ENCODE data around the gene ARHGAP33.

The ARHGAP33 gene

DNA sequence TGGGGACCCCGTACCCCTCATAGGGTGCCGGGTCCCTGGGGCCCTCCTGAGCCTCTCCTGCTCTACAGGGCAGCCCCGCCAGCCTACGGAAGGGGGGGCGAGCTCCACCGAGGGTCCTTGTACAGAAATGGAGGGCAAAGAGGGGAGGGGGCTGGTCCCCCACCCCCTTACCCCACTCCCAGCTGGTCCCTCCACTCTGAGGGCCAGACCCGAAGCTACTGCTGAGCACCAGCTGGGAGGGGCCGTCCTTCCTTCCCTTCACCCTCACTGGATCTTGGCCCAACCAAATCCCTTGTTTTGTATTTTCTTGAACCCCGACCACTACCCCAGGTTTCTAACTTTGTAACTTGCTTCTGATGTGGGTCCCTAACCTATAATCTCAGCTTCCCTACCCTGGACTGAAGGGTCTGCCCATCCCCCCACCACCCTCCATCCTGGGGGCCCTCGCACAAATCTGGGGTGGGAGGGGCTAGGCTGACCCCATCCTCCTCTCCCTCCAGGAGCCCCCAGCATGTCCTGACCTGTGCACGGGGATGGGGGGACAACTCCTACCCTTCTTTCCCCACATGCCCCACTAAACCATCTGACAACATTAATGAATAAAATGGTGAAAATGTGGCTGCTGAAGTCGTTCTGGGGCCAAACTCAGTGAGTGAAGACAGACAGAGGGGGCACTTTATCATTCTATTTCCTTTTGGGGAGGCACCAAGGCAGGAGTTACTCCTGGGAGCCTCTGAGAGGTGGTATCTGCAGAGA is 13.0 kb downstream of the ARHGAP33 start:
- no peaks in the 10 kb centered on the region for H3K9me3 ChIP-seq
- H3K27me3 ChIP-seq, result no peaks in the 10 kb centered on the region
- no peak for TF ChIP-seq CTCF (IDR thresholded peaks at IDR 0.05)
- no peak overlapping the region for H3K4me3 ChIP-seq (ENCODE audit: low read depth in 1 of 2, low read length in 1 of 2)
- no peaks in the 10 kb centered on the region for H3K4me1 ChIP-seq (ENCODE audit: control insufficient read depth in 1 of 2, insufficient read depth in 1 of 2, low read depth in 1 of 2, low read length in 1 of 2)
- H3K27ac ChIP-seq, result no peak overlapping the region
- H3K36me3 ChIP-seq, result peaks cover 52% of the 10 kb centered on the region

DNA sequence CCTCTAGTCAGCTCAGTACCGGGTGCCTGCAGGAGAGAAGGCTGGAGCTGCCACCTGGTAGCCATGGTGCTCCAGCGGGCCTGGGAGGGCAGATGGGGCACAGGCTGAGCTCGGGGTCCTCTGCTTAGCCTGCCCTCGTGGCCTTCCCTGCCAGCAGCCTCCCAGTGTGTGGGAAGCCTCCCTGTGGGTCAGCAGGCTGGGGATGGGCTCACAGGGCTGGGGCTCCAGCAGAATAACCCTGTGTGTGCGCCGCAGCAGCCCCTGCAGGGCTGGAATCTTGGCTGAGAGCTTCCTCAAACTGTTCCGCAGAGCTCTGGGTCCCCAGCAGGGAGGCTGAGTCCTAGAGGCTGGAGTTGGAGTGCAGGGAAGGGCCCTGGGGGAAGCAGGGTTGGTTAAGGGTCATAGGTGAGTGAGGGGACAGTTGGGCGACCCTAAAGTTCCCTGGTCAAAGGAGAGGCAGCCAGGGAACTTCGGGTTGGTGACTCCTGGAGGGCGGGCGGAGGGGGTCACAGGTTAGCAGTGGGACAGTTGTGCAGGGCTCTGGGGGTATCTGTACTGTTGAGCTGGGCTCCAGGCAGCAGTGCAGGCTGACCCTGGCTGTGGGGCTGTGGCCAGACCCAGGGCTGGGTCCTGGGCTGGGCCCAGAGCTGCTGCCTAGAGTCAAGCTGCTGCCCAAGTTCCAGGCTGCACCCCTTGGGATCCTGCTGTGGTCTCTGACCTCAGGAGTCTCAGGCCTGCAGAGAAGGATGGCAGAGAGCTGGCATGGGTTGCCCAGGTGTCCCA is 14.0 kb downstream of the ARHGAP33 start:
- Histone ChIP-seq H3K9me3 (no peaks in the 10 kb centered on the region), H3K27me3 (no peaks in the 10 kb centered on the region), H3K36me3 (peaks cover 42% of the 10 kb centered on the region), H3K4me1 (ENCODE audit: control insufficient read depth in 1 of 2, insufficient read depth in 1 of 2, low read depth in 1 of 2, low read length in 1 of 2) (no peaks in the 10 kb centered on the region), H3K4me3 (ENCODE audit: low read depth in 1 of 2, low read length in 1 of 2) (no peak overlapping the region), H3K27ac (no peak overlapping the region)
- no peak for TF ChIP-seq CTCF (IDR thresholded peaks at IDR 0.05)

DNA sequence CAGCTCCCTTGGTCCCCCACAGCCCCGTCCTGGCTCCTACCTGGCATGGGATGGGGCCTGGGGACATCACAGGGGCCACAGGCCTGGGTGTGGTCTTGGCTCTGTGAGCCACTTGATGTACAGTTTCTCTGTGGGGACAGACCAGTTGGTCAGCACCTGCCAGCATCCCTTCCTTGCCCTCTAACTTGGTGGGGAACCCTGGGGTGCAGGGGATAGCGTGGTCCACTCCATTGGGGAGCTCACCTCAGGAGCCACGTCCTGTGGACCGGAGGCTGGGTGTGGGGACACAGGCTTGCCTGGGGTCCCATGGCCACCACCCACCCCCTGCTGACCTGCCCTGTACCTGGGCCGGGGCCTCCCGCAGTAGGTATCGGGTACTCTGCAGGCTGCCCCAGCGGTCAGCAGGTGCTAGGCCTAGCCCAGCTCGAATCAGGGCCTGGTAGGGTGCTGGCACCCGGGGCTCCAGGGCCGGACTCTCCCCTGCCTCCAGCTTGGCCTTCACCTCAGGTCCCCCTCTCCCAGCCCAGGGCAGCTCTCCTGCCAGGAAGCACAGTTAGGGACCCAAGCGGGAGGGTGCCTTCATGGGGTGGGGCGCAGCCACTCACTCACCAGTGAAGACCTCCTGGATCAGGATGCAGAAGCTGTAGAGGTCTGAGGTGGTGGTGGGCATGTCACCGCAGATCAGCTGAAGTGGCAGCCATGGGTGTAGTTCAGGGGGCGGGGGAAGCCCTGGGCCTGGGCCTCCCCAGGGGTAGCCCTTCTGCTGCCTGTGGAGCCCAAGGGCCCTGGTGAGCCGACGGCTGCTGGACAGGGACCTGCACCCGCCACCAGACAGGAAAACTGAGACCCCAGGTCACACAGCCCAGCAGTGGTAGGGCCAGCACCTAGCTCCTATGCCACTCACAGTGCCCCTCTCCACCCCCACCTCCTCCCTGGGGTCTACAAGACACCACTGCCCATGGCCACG is 14.9 kb downstream of the ARHGAP33 start:
- H3K4me1 ChIP-seq (ENCODE audit: control insufficient read depth in 1 of 2, insufficient read depth in 1 of 2, low read depth in 1 of 2, low read length in 1 of 2), result no peaks in the 10 kb centered on the region
- H3K36me3 ChIP-seq, result peaks cover 34% of the 10 kb centered on the region
- no peaks in the 10 kb centered on the region for H3K9me3 ChIP-seq
- H3K27me3 ChIP-seq, result peaks cover 8% of the 10 kb centered on the region
- no peak overlapping the region for H3K4me3 ChIP-seq (ENCODE audit: low read depth in 1 of 2, low read length in 1 of 2)
- H3K27ac ChIP-seq, result no peak overlapping the region
- TF ChIP-seq CTCF (IDR thresholded peaks at IDR 0.05), result no peak

DNA sequence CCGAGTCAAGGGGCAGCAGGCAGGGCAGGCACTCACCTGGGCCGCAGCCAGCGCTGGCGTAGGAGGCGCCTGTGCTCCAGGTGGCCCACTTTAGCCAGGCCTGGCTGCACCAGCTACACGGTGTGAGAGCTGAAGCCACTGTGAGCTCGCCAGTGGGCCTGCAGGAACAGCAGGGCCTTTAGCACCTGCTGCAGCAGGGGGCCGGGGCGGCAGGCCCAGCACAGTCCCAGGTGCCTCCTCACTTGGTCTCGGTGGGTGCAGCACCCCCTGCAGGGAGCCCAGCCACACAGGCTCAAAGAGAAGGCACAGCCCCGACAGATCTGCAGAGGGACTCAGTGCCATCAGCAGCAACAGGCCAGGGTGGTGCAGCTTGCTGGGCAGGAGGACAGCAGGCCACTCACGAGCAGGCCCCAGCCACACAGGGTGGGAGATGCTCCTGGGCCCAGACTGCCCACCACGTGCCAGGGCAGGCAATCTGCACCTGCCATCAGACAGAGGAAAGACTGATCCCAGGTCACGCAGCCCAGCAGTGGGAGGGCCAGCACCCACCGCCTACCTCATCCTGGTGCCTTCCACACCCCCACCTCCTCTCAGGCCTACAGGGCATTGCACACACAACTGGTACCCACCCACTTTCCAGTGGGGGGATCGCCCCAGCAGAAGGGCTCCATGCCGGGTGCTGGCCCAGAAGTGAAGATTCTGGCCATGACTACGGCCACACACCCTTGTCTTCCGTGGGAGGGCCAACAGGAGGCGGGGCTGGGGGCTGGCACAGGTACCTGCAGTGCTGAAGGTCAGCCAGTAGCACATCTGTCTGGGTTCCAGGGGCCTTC is 15.8 kb downstream of the ARHGAP33 start:
- no peaks in the 10 kb centered on the region for H3K9me3 ChIP-seq
- H3K4me1 ChIP-seq (ENCODE audit: control insufficient read depth in 1 of 2, insufficient read depth in 1 of 2, low read depth in 1 of 2, low read length in 1 of 2), result no peaks in the 10 kb centered on the region
- TF ChIP-seq CTCF (IDR thresholded peaks at IDR 0.05), result no peak
- no peak overlapping the region for H3K4me3 ChIP-seq (ENCODE audit: low read depth in 1 of 2, low read length in 1 of 2)
- no peak overlapping the region for H3K27ac ChIP-seq
- peaks cover 24% of the 10 kb centered on the region for H3K36me3 ChIP-seq
- peaks cover 17% of the 10 kb centered on the region for H3K27me3 ChIP-seq
